ENCODE measurements around the gene AP5S1. TPM values are rescaled to one million over a fixed set of nuclear protein-coding genes. Genes with fewer than 3 reads are reported as not detected.

The AP5S1 gene
- total RNA-seq, 1 donor from 2014 or later: 22.8 TPM

DNA sequence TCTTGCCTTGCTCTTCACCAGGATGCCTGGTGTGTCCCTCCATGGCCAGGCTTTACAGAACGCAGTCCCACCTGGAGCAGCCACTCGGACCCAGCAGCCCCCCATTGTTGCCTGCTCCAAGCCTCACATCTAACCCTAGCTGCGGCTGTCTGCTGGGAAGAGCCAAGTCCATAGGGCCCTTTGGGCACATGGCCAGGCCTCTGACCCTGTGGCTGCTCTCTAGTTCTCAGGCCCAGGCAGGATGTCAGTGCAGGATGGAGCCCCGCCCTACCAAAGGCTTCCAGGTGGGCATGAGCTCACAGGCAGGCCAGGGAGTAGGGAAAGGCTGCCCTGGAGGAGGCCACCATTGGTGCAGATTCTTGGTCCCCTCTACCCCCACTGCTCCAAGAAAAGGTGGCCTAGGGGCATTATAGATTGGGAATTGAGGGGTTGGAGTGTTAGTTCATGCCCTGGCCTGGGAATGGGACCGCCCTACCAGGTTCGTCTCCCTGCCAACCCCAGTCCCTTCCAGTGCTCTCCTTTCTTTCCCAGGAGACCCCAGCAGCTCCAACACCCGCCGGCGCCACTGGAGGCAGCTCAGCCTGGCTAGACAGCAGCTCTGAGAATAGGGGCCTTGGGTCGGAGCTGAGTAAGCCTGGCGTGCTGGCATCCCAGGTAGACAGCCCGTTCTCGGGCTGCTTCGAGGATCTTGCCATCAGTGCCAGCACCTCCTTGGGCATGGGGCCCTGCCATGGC lies 45.0 kb downstream of the AP5S1 start:
- TF ChIP-seq, protein P1, sequence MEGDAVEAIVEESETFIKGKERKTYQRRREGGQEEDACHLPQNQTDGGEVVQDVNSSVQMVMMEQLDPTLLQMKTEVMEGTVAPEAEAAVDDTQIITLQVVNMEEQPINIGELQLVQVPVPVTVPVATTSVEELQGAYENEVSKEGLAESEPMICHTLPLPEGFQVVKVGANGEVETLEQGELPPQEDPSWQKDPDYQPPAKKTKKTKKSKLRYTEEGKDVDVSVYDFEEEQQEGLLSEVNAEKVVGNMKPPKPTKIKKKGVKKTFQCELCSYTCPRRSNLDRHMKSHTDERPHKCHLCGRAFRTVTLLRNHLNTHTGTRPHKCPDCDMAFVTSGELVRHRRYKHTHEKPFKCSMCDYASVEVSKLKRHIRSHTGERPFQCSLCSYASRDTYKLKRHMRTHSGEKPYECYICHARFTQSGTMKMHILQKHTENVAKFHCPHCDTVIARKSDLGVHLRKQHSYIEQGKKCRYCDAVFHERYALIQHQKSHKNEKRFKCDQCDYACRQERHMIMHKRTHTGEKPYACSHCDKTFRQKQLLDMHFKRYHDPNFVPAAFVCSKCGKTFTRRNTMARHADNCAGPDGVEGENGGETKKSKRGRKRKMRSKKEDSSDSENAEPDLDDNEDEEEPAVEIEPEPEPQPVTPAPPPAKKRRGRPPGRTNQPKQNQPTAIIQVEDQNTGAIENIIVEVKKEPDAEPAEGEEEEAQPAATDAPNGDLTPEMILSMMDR (IDR thresholded peaks at IDR 0.05): no peak
- no peak for DNase-seq (ENCODE audit: extremely low spot score, unreplicated experiment)
- Mint-ChIP-seq H3K27me3 (ENCODE audit: unreplicated experiment) (no peaks in the 10 kb centered on the region), H3K4me3 (ENCODE audit: unreplicated experiment) (no peak overlapping the region), H3K4me1 (ENCODE audit: unreplicated experiment) (no peaks in the 10 kb centered on the region), H3K36me3 (ENCODE audit: unreplicated experiment) (peaks cover 42% of the 10 kb centered on the region), H3K9me3 (ENCODE audit: unreplicated experiment) (no peaks in the 10 kb centered on the region), H3K27ac (ENCODE audit: unreplicated experiment) (no peak overlapping the region)

DNA sequence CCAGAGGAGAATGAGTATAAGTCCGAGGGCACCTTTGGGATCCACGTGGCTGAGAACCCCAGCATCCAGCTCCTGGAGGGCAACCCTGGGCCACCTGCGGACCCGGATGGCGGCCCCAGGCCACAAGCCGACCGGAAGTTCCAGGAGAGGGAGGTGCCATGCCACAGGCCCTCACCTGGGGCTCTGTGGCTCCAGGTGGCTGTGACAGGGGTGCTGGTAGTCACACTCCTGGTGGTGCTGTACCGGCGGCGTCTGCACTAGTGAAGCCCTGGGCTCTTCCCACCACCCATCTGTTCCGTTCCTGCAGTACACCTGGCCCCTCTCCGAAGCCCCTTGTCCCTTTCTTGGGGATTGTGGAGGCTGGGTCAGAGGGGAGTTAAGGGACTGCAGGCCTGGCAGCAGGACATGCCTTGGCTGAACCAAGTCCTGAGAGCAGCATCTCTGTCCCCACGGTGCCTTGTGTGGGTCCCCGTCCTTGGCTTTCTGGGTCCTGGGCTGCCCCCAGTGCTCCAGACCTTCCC lies 45.6 kb downstream of the AP5S1 start:
- H3K4me3 Mint-ChIP-seq (ENCODE audit: unreplicated experiment): no peak overlapping the region
- H3K9me3 Mint-ChIP-seq (ENCODE audit: unreplicated experiment): no peaks in the 10 kb centered on the region
- no peaks in the 10 kb centered on the region for H3K27me3 Mint-ChIP-seq (ENCODE audit: unreplicated experiment)
- H3K36me3 Mint-ChIP-seq (ENCODE audit: unreplicated experiment): peaks cover 45% of the 10 kb centered on the region
- no peak for DNase-seq (ENCODE audit: extremely low spot score, unreplicated experiment)
- H3K27ac Mint-ChIP-seq (ENCODE audit: unreplicated experiment): no peak overlapping the region
- TF ChIP-seq, protein P1 (IDR thresholded peaks at IDR 0.05): no peak
- H3K4me1 Mint-ChIP-seq (ENCODE audit: unreplicated experiment): peaks cover under 1% of the 10 kb centered on the region

DNA sequence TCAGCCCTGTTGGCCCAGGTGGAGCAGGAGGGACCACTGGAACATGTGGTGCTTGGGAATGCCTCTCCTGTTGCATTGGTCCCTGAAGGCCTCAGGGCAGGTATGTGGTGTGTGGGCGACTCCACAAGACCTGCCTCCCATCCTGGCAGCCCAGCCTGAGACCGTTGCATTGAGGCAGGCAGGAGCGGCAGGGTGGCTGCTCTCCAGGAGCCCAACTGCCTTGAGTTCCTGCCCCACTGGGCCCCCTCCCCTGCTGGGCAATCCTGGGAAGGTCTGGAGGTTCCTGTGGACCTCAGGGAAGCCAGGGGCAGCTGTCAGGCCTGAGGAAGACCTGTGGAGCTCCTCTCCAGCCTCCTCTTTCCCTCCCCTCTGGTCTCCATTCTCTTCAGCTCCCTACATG lies 46.1 kb downstream of the AP5S1 start:
- TF ChIP-seq, protein P1 (IDR thresholded peaks at IDR 0.05): no peak
- Mint-ChIP-seq H3K27me3 (ENCODE audit: unreplicated experiment) (no peaks in the 10 kb centered on the region), H3K4me1 (ENCODE audit: unreplicated experiment) (peaks cover 6% of the 10 kb centered on the region), H3K9me3 (ENCODE audit: unreplicated experiment) (no peaks in the 10 kb centered on the region), H3K27ac (ENCODE audit: unreplicated experiment) (no peak overlapping the region), H3K4me3 (ENCODE audit: unreplicated experiment) (no peak overlapping the region), H3K36me3 (ENCODE audit: unreplicated experiment) (peaks cover 40% of the 10 kb centered on the region)
- DNase-seq (ENCODE audit: extremely low spot score, unreplicated experiment): no peak

DNA sequence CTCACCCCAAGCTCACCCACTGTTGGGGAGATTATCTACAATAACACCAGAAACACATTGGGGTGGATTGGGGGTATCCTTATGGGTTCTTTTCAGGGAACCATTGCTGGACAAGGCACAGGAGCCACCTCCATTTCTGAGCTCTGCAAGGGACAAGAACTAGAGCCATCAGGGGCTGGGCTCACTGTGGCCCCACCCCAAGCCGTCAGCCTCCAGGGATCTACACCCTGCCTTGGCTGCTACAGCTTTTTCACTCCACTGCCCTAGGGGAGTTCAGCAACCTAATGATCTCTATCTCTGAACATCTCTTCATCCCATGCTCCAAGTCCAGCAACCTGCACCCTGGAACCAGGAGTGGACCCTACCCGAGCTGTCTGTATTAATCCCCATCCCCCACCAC lies 47.5 kb downstream of the AP5S1 start:
- H3K4me3 Mint-ChIP-seq (ENCODE audit: unreplicated experiment): no peak overlapping the region
- H3K4me1 Mint-ChIP-seq (ENCODE audit: unreplicated experiment): peaks cover 8% of the 10 kb centered on the region

More for the DNA sequence above, 47.5 kb downstream of the AP5S1 start:
- TF ChIP-seq, protein P1 (IDR thresholded peaks at IDR 0.05): no peak
- DNase-seq (ENCODE audit: extremely low spot score, unreplicated experiment): no peak
- Mint-ChIP-seq H3K27ac (ENCODE audit: unreplicated experiment) (peak overlapping the region; percentile 59), H3K9me3 (ENCODE audit: unreplicated experiment) (no peaks in the 10 kb centered on the region), H3K36me3 (ENCODE audit: unreplicated experiment) (peaks cover 35% of the 10 kb centered on the region), H3K27me3 (ENCODE audit: unreplicated experiment) (no peaks in the 10 kb centered on the region)

All from osteocyte (in vitro differentiated cells).